ENCODE data around the gene LRP10. TPM values are rescaled to one million over a fixed set of nuclear protein-coding genes. Genes with fewer than 3 reads are reported as not detected.

LRP10 gene
- total and polyA plus RNA-seq, 2 of the 8 experiments (the other 6 are each of a cell fraction or from before 2014, with no cell fraction given): 12.4 to 15.6 TPM

- TF ChIP-seq SIX5 (IDR thresholded peaks at IDR 0.05; ENCODE audit: low read depth, low read length) (no peak), CHD2 (IDR thresholded peaks at IDR 0.05; ENCODE audit: low read length) (peak; percentile 20; the same call in 1 of the 2 replicates), NRF1 (IDR thresholded peaks at IDR 0.05; ENCODE audit: low read depth, low read length) (no peak), SRF (IDR thresholded peaks at IDR 0.05; ENCODE audit: low read depth, low read length) (no peak), CBX8 (IDR thresholded peaks at IDR 0.05; ENCODE audit: borderline replicate concordance, low read depth, low read length) (no peak), FOSL1 (IDR thresholded peaks at IDR 0.05; ENCODE audit: insufficient read depth, low read depth, low read length) (no peak), TBP (IDR thresholded peaks at IDR 0.05; ENCODE audit: low read depth, low read length) (no peak), SIN3A (conservative IDR thresholded peaks at IDR 0.05 in 1 of 2, IDR thresholded peaks at IDR 0.05 in 1 of 2; ENCODE audit: low read depth in 1 of 2, low read length in 2 of 2) (no peak), TCF12 (IDR thresholded peaks at IDR 0.05; ENCODE audit: low read depth, low read length) (no peak), EP300 (IDR thresholded peaks at IDR 0.05; ENCODE audit: borderline replicate concordance in 1 of 2, low read depth in 2 of 2, low read length in 2 of 2) (no peak), E2F6 (IDR thresholded peaks at IDR 0.05) (no peak), SP2 (IDR thresholded peaks at IDR 0.05; ENCODE audit: low read length) (no peak), ZNF274 (IDR thresholded peaks at IDR 0.05; ENCODE audit: borderline replicate concordance, extremely low read depth, low read length) (no peak)
These were observed 34.3 kb upstream of the LRP10 start (continued) for GRCh38 chr14:22837114-22837749.
